PC-3 (cell line): Measurements from ENCODE around the gene PDE3B. TPM values are rescaled to one million over a fixed set of nuclear protein-coding genes. Genes with fewer than 3 reads are reported as not detected.
"Not testable (repeated sequence)": the region's sequence is repeated elsewhere in the genome, so short reads cannot be mapped to it uniquely, and the experiment has no call there.

Experiments used
- ATAC-seq: fragments of 200-7000 bp; cut with Tn5 transposase; 2 replicates; pipeline ENCODE4 v1.9.1; 2020; ENCODE audit warnings: mild to moderate bottlenecking, moderate library complexity
- Bru-seq: library from RNA; stranded (reverse); fragments of 400-500 nt; gene quantifications from one replicate; lab custom pipeline; 2021; lab: Mats Ljungman, UMichigan
- BruChase-seq, 2 experiments: library from RNA; stranded (reverse); fragments of 400-500 nt; gene quantifications; one replicate each; lab custom pipeline; 2021; lab: Mats Ljungman, UMichigan
- BruUV-seq: library from RNA; stranded (reverse); fragments of 400-500 nt; replicated peaks from 2 replicates; lab custom pipeline; 2021; lab: Mats Ljungman, UMichigan
- CTCF ChIA-PET: fragments of 300-600 bp; sonication (Branson Sonifier 250); formaldehyde crosslinking; loops from one replicate; lab custom pipeline; 2022; ENCODE audit warnings: antibody characterized with exemption; lab: Charles Lee
- POLR2A ChIA-PET: fragments of 300-600 bp; sonication (Branson Sonifier 250); formaldehyde crosslinking; loops from one replicate; lab custom pipeline; 2022; ENCODE audit warnings: antibody characterized with exemption; ENCODE audit not compliant: unreplicated experiment; lab: Charles Lee
- DNase-seq: peaks from one replicate; pipeline ENCODE4 v3.0.0-alpha.2; 2015
- H2AFZ ChIP-seq: fragments of 300-600 bp; sonication (generic); 2 replicates; pipeline ENCODE4 v1.6.0; 2016; ENCODE audit warnings: antibody characterized with exemption, low read length
- H3F3A ChIP-seq: fragments of 300-600 bp; sonication (generic); one replicate; pipeline ENCODE4 v1.6.0; 2017; ENCODE audit warnings: antibody characterized with exemption, low read length, control low read depth, mild to moderate bottlenecking; ENCODE audit not compliant: unreplicated experiment
- H3K27ac ChIP-seq: fragments of 300-600 bp; sonication (generic); 2 replicates; pipeline ENCODE4 v1.5.1; 2016; ENCODE audit warnings: mild to moderate bottlenecking, low read length
- H3K27me3 ChIP-seq: fragments of 300-600 bp; sonication (generic); 2 replicates; pipeline ENCODE4 v1.6.1; 2016; ENCODE audit warnings: low read length, mixed read lengths
- H3K36me3 ChIP-seq: fragments of 300-600 bp; sonication (generic); 2 replicates; pipeline ENCODE4 v1.6.1; 2016; ENCODE audit warnings: low read depth, mixed run types, low read length, mixed read lengths
- H3K4me1 ChIP-seq: fragments of 300-600 bp; sonication (generic); 2 replicates; pipeline ENCODE4 v1.5.1; 2016; ENCODE audit warnings: low read length; ENCODE audit not compliant: insufficient read depth
- H3K4me2 ChIP-seq: fragments of 300-600 bp; sonication (generic); 2 replicates; pipeline ENCODE4 v1.6.0; 2016; ENCODE audit warnings: low read length
- H3K4me3 ChIP-seq: fragments of 300-600 bp; sonication (generic); 2 replicates; pipeline ENCODE4 v1.5.1; 2016; ENCODE audit warnings: mild to moderate bottlenecking, low read length, mixed read lengths
- H3K79me2 ChIP-seq: fragments of 300-600 bp; sonication (generic); 2 replicates; pipeline ENCODE4 v1.6.1; 2017; ENCODE audit warnings: low read length, mixed read lengths
- H3K9ac ChIP-seq: fragments of 300-600 bp; sonication (generic); 2 replicates; pipeline ENCODE4 v1.6.0; 2016; ENCODE audit warnings: mild to moderate bottlenecking, low read length
- H3K9me2 ChIP-seq: fragments of 300-600 bp; sonication (generic); replicated peaks from 2 replicates; pipeline ENCODE4 v1.6.1; 2016; ENCODE audit warnings: mixed run types, low read length, mixed read lengths
- H3K9me3 ChIP-seq: fragments of 300-600 bp; sonication (generic); 2 replicates; pipeline ENCODE4 v1.6.1; 2016; ENCODE audit warnings: low read length, mixed read lengths
- H4K20me1 ChIP-seq: fragments of 300-600 bp; sonication (generic); 2 replicates; pipeline ENCODE4 v1.6.1; 2016; ENCODE audit warnings: low read length, mixed read lengths
- CTCF ChIP-seq: fragments of 300-600 bp; sonication (generic); conservative IDR thresholded peaks from 2 replicates; pipeline ENCODE4 v1.5.1; 2017; ENCODE audit warnings: antibody characterized with exemption, low read depth, mild to moderate bottlenecking, low read length
- EZH2 ChIP-seq: fragments of 300-600 bp; sonication (generic); IDR thresholded peaks from one replicate; pipeline ENCODE4 v1.6.1; 2017; ENCODE audit warnings: antibody characterized with exemption, mild to moderate bottlenecking, low read length; ENCODE audit not compliant: unreplicated experiment
- EZH2phosphoT487 ChIP-seq: fragments of 300-600 bp; sonication (generic); IDR thresholded peaks from 2 replicates; pipeline ENCODE4 v1.6.1; 2018; ENCODE audit warnings: mild to moderate bottlenecking, antibody characterized with exemption, low read length, borderline replicate concordance
- intact Hi-C: fragments of 100-400 bp; cut with micrococcal nuclease; formaldehyde crosslinking; loops from 2 replicates; pipeline ENCODE4 v1.9.0; 2023
- long read RNA-seq: library from polyadenylated mRNA; unstranded; transcript quantifications from one replicate; pipeline ENCODE4 v2.0.0, GENCODE V29; 2021; ENCODE audit not compliant: unreplicated experiment
- total RNA-seq: library from RNA; depleted of rRNA; stranded (reverse); fragments of >200 nt; gene quantifications from 2 replicates; pipeline ENCODE4 v1.2.3, GENCODE V29; 2014; rRNA removed

PDE3B gene
- 0.11 TPM in 1 of 2 replicates, not detected in the other for total RNA-seq
- percentile 14 among the genes with signal in this experiment for Bru-seq, nascent RNA
- percentile 11 among the genes with signal in this experiment for BruChase-seq, experiment 1, labeled RNA remaining after a 6-hour chase
- percentile 12 among the genes with signal in this experiment for BruChase-seq, experiment 2, labeled RNA remaining after a 2-hour chase
- long read RNA-seq = 0 reads

GRCh38 chr11:14643697-14644225, at the start of gene PDE3B:
PDE3B (plus strand) TSS chr11:14643804; CDS start chr11:14644076, 272 bp downstream.
- H3K9ac ChIP-seq = no peak within 1 kb of the TSS
- H3K4me2 ChIP-seq = peak within 1 kb of the TSS; percentile 97
- CTCF ChIA-PET = no interaction called here
- intact Hi-C loops = loop anchor here (5.0 to 10.0 kb wide), 2 partner anchors 106 to 251 kb away; partner anchors contain the start of gene CYP2R1
- no peaks in the 10 kb centered on the region for H3F3A ChIP-seq
- no peaks in the 10 kb centered on the region for H3K36me3 ChIP-seq
- no peak within 1 kb of the TSS for H3K27ac ChIP-seq
- peak; percentile 76 for ATAC-seq
- peak; percentile 27 for DNase-seq
- no TSS peak for BruUV-seq
- H3K9me3 ChIP-seq = no peaks in the 10 kb centered on the region
- no peak for TF ChIP-seq EZH2
- TF ChIP-seq EZH2phosphoT487 = no peak
- TF ChIP-seq CTCF = no peak
- POLR2A ChIA-PET = no interaction called here
- H4K20me1 ChIP-seq = no peaks in the 10 kb centered on the region
- peaks cover 73% of the 10 kb centered on the region for H3K27me3 ChIP-seq
- peak within 1 kb of the TSS; percentile 68 for H3K4me3 ChIP-seq
- H3K9me2 ChIP-seq = no peaks in the 10 kb centered on the region
- peak within 1 kb of the TSS; percentile 78 for H2AFZ ChIP-seq
- no peaks in the 10 kb centered on the region for H3K79me2 ChIP-seq
- peaks cover 5% of the 10 kb centered on the region; the same call in 1 of the 2 replicates for H3K4me1 ChIP-seq

GRCh38 chr11:14595261-14595660, 48.3 kb upstream of the PDE3B start:
- CTCF ChIA-PET, POLR2A ChIA-PET, H3K9ac ChIP-seq, H4K20me1 ChIP-seq, H3K79me2 ChIP-seq, ATAC-seq, BruUV-seq, DNase-seq, H3K9me2 ChIP-seq, H2AFZ ChIP-seq, H3K27me3 ChIP-seq, H3K36me3 ChIP-seq, H3K27ac ChIP-seq, H3K4me3 ChIP-seq, H3K4me2 ChIP-seq, H3K4me1 ChIP-seq, intact Hi-C loops, H3F3A ChIP-seq, H3K9me3 ChIP-seq: not testable (repeated sequence)

- ATAC-seq (no peak), DNase-seq (no peak)
- no peak overlapping the region for H2AFZ ChIP-seq
- H3K27me3 ChIP-seq = peaks cover 21% of the 10 kb centered on the region
- H3K9ac ChIP-seq = no peak overlapping the region
- no peaks in the 10 kb centered on the region for H3K9me2 ChIP-seq
- no peaks in the 10 kb centered on the region for H3K9me3 ChIP-seq
- H4K20me1 ChIP-seq = no peaks in the 10 kb centered on the region
- BruUV-seq = no TSS peak
- H3K4me2 ChIP-seq = no peak overlapping the region
- ChIA-PET POLR2A (no interaction called here), CTCF (no interaction called here)
- H3K4me1 ChIP-seq = no peaks in the 10 kb centered on the region
- TF ChIP-seq CTCF (no peak), EZH2phosphoT487 (no peak), EZH2 (no peak)
- H3K36me3 ChIP-seq = no peaks in the 10 kb centered on the region
- H3K79me2 ChIP-seq = no peaks in the 10 kb centered on the region
- H3K4me3 ChIP-seq = no peak overlapping the region
- H3K27ac ChIP-seq = no peak overlapping the region
- H3F3A ChIP-seq = no peaks in the 10 kb centered on the region
- intact Hi-C loops = no loop called here
Observed at GRCh38 chr11:14607713-14608112, 35.9 kb upstream of the PDE3B start.
